Gastrocnemius medialis (tissue), 4 donors: Measurements from ENCODE around the gene LCE6A.

Experiments
- POLR2A ChIP-seq, 2 donors: fragments of 450-650 bp; IDR thresholded peaks; one replicate each; pipeline ENCODE4 v1.6.1; 2017; ENCODE audit warnings: antibody characterized with exemption in 2 of 2, mild to moderate bottlenecking in 2 of 2, moderate library complexity in 2 of 2
- TF ChIP-seq, protein P1 (sequence below), 5 experiments: fragments of 450-650 bp in 3 of 5; fragments of 200-600 bp in 2 of 5; sonication (generic) in 2 of 5; IDR thresholded peaks in 4 of 5; conservative IDR thresholded peaks in 1 of 5; 1 replicate in 4 of 5; 2 replicates in 1 of 5; pipeline ENCODE4 v1.5.1; 2016 to 2019; ENCODE audit warnings: antibody characterized with exemption in 5 of 5, mild to moderate bottlenecking in 3 of 5, moderate library complexity in 3 of 5

DNA sequence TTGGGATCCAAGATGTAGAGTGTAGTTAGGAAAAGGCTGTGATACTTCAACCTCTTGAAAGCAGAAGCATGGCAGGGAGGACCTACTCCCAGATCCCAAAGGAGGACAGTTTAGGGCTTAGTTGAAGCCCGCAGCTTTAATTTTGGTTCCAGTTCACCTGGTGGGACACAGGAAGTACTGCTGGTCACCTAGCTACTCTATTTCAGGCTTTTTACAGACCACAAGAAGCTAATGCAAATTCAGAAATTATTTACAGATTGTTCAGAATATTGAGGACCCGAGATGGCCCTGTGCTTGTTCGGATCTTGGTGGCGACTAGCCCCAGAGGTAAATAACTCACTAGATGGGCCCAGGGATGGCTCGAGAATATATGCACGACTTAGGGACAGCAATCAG is 29.1 kb downstream of the LCE6A start:
- TF ChIP-seq, protein P1, sequence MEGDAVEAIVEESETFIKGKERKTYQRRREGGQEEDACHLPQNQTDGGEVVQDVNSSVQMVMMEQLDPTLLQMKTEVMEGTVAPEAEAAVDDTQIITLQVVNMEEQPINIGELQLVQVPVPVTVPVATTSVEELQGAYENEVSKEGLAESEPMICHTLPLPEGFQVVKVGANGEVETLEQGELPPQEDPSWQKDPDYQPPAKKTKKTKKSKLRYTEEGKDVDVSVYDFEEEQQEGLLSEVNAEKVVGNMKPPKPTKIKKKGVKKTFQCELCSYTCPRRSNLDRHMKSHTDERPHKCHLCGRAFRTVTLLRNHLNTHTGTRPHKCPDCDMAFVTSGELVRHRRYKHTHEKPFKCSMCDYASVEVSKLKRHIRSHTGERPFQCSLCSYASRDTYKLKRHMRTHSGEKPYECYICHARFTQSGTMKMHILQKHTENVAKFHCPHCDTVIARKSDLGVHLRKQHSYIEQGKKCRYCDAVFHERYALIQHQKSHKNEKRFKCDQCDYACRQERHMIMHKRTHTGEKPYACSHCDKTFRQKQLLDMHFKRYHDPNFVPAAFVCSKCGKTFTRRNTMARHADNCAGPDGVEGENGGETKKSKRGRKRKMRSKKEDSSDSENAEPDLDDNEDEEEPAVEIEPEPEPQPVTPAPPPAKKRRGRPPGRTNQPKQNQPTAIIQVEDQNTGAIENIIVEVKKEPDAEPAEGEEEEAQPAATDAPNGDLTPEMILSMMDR (IDR thresholded peaks at IDR 0.05 in 4 of 5, conservative IDR thresholded peaks at IDR 0.05 in 1 of 5): no peak
- TF ChIP-seq POLR2A (IDR thresholded peaks at IDR 0.05): no peak
